Right atrium auricular region (tissue), 2 donors: Measurements from ENCODE around the gene SLC22A7. TPM values are rescaled to one million over a fixed set of nuclear protein-coding genes. Genes with fewer than 3 reads are reported as not detected.

Source experiments
- DNase-seq: peaks from one replicate; pipeline ENCODE4 v3.0.0-alpha.2; 2019; ENCODE audit warnings: low spot score
- H3K27ac ChIP-seq, 2 donors: fragments of 200-600 bp; sonication (generic); 1 replicate in 1 of 2; 2 replicates in 1 of 2; pipeline ENCODE4 v1.5.1; 2016 to 2019
- H3K27me3 ChIP-seq, 2 donors: fragments of 200-600 bp; sonication (generic); one replicate each; pipeline versions ENCODE4 v1.5.1 to v1.6.0; 2017 to 2019
- H3K36me3 ChIP-seq: fragments of 200-600 bp; sonication (generic); one replicate; pipeline ENCODE4 v1.5.1; 2016
- H3K4me1 ChIP-seq, 2 donors: fragments of 200-600 bp; sonication (generic); one replicate each; pipeline versions ENCODE4 v1.5.1 to v1.6.0; 2017 to 2019
- H3K4me3 ChIP-seq, 2 donors: fragments of 200-600 bp; sonication (generic); 1 replicate in 1 of 2; 2 replicates in 1 of 2; pipeline ENCODE4 v1.5.1; 2017 to 2019; ENCODE audit warnings: mild to moderate bottlenecking in 1 of 2, moderate library complexity in 1 of 2
- H3K9me3 ChIP-seq, 2 donors: fragments of 200-600 bp; sonication (generic); one replicate each; pipeline ENCODE4 v1.5.1; 2019
- total RNA-seq, 2 donors: library from RNA; depleted of rRNA; stranded (reverse); fragments of >200 nt; gene quantifications; one replicate each; pipeline ENCODE4 v1.1.0, GENCODE V29; 2016
- TF ChIP-seq, protein P1 (sequence below), 2 donors: fragments of 200-600 bp; sonication (generic); IDR thresholded peaks; one replicate each; pipeline ENCODE4 v1.5.1; 2019; ENCODE audit warnings: antibody characterized with exemption in 2 of 2

SLC22A7 gene
- total RNA-seq, 2 donors from 2014 or later = not detected

DNA sequence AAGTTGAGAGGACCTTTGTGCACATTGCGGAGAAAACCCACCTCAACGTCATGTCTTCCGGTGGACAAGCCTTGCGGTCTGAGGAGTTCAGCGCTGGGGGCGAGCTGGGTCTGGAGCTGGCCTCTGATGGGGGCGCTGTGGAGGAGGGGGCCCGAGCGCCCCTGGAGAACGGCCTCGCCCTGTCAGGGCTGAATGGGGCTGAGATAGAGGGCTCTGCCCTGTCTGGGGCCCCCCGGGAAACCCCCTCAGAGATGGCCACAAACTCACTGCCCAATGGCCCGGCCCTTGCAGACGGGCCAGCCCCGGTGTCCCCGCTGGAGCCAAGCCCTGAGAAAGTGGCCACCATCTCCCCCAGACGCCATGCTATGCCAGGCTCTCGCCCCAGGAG lies 14.6 kb upstream of the SLC22A7 start:
- H3K4me1 ChIP-seq = no peaks in the 10 kb centered on the region
- no peak overlapping the region for H3K27ac ChIP-seq
- no peaks in the 10 kb centered on the region for H3K36me3 ChIP-seq
- TF ChIP-seq, protein P1, sequence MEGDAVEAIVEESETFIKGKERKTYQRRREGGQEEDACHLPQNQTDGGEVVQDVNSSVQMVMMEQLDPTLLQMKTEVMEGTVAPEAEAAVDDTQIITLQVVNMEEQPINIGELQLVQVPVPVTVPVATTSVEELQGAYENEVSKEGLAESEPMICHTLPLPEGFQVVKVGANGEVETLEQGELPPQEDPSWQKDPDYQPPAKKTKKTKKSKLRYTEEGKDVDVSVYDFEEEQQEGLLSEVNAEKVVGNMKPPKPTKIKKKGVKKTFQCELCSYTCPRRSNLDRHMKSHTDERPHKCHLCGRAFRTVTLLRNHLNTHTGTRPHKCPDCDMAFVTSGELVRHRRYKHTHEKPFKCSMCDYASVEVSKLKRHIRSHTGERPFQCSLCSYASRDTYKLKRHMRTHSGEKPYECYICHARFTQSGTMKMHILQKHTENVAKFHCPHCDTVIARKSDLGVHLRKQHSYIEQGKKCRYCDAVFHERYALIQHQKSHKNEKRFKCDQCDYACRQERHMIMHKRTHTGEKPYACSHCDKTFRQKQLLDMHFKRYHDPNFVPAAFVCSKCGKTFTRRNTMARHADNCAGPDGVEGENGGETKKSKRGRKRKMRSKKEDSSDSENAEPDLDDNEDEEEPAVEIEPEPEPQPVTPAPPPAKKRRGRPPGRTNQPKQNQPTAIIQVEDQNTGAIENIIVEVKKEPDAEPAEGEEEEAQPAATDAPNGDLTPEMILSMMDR (IDR thresholded peaks at IDR 0.05) = no peak
- H3K9me3 ChIP-seq = no peaks in the 10 kb centered on the region
- H3K4me3 ChIP-seq = no peak overlapping the region
- DNase-seq = no peak
- H3K27me3 ChIP-seq = no peaks in the 10 kb centered on the region

DNA sequence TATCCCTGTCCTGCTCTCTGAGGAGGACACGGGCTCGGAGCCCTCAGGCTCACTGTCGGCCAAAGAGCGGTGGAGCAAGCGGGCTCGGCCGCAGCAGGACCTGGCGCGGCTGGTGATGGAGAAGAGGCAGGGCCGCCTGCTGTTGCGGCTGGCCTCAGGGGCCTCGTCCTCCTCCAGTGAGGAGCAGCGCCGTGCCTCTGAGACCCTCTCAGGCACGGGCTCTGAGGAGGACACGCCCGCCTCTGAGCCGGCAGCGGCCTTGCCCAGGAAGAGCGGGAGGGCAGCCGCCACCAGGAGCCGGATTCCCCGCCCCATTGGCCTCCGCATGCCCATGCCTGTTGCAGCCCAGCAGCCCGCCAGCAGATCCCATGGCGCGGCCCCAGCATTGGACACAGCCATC lies 14.2 kb upstream of the SLC22A7 start:
- Histone ChIP-seq H3K9me3 (no peaks in the 10 kb centered on the region), H3K27me3 (no peaks in the 10 kb centered on the region), H3K27ac (no peak overlapping the region), H3K4me3 (no peak overlapping the region), H3K4me1 (no peaks in the 10 kb centered on the region), H3K36me3 (no peaks in the 10 kb centered on the region)
- TF ChIP-seq, protein P1 (IDR thresholded peaks at IDR 0.05) = no peak
- no peak for DNase-seq

DNA sequence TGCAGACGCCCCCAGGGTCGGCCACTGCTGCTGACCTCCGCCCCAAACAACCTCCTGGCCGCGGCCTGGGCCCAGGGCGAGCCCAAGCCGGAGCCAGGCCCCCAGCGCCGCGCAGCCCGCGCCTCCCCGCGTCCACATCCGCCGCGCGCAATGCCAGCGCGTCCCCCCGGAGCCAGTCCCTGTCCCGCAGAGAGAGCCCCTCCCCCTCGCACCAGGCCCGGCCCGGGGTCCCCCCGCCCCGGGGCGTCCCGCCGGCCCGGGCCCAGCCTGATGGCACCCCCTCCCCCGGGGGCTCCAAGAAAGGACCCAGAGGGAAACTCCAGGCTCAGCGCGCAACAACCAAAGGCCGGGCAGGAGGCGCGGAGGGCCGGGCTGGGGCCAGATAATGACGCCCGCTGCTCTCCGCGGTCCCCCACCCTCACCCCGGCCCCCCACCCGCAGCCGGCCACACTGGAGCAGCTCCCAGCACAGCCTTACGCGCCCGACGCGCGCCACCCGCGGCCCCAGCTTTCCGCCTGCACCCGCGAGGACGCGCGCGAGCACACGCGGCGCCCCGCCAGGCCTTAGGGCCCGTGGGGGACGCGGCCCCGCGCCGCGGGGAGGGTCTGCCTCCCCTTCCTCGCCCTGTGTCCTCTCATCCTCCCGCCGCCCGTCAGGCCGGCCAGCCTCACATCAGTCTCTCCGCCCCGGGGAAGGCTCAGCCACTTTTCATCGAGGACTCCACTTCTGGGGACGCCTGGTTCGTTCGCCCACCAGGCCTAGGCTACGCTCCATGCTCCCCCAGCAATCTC lies 12.9 kb upstream of the SLC22A7 start:
- H3K4me1 ChIP-seq = no peaks in the 10 kb centered on the region
- no peaks in the 10 kb centered on the region for H3K9me3 ChIP-seq
- DNase-seq = no peak
- no peak overlapping the region for H3K27ac ChIP-seq
- no peaks in the 10 kb centered on the region for H3K36me3 ChIP-seq
- peak overlapping the region in 1 of 2 donors; percentile 40 for H3K4me3 ChIP-seq
- TF ChIP-seq, protein P1 (IDR thresholded peaks at IDR 0.05) = no peak
- no peaks in the 10 kb centered on the region for H3K27me3 ChIP-seq

DNA sequence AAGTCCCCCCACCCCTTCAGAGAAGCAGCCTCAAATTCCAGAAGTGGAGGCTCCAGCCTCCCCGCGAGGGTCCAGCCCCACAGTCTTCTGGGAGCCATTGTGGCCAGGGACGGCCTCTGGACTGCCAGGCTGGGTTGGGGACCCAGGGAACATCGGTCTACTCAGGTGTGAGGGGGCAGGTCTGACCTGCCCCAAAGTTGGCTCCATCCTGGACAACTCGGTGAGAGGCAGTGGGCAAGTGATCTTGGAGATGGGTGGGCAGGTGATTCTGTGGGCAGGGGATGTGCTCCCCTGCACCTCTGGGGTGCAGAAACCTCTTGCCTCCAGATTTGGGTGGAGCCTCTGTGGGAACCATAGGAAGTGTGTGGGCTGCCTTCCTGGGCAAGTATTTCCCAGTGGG lies 12.2 kb upstream of the SLC22A7 start:
- H3K27ac ChIP-seq = no peak overlapping the region
- TF ChIP-seq, protein P1 (IDR thresholded peaks at IDR 0.05) = no peak
- no peak for DNase-seq

DNA sequence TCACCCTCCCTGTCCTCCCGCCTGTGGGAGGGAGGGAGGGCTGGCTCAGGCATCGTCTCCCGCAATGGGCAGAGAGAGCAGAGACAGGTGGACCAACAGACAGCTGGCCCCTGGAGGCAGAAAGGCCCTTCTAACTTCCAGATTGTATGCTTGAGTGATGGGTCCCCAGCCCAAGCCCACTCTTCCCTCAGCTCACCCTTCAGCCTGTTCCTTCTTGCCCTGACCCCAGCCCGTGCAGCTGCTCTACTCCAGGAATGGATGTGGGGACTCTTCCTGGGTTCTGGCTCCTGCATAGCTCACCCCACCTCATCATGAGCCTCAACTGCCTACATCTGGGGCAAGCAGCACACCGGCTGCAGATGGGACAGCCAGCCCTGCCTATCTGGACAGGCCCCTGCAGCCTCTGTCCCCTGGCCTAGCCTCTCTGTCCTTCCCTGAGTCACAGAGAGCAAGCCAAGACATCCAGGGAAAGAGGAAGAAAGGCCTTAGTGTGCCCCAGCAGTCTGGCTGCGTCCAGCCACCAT lies 11.5 kb upstream of the SLC22A7 start:
- DNase-seq = no peak
- no peaks in the 10 kb centered on the region for H3K27me3 ChIP-seq

More for the DNA sequence above, 12.2 kb upstream of the SLC22A7 start:
- Histone ChIP-seq H3K36me3 (no peaks in the 10 kb centered on the region), H3K4me1 (no peaks in the 10 kb centered on the region), H3K4me3 (no peak overlapping the region), H3K9me3 (no peaks in the 10 kb centered on the region), H3K27me3 (no peaks in the 10 kb centered on the region)

More for the DNA sequence above, 11.5 kb upstream of the SLC22A7 start:
- TF ChIP-seq, protein P1 (IDR thresholded peaks at IDR 0.05) = no peak
- no peaks in the 10 kb centered on the region for H3K36me3 ChIP-seq
- H3K27ac ChIP-seq = no peak overlapping the region
- no peaks in the 10 kb centered on the region for H3K4me1 ChIP-seq
- no peak overlapping the region for H3K4me3 ChIP-seq
- H3K9me3 ChIP-seq = no peaks in the 10 kb centered on the region
